Measurements from ENCODE around the gene MTSS2.

The MTSS2 gene

GRCh38 chr16:70714581-70715054 lies 28.8 kb upstream of the MTSS2 start:
- no peak for DNase-seq

GRCh38 chr16:70713824-70714223 lies 28.0 kb upstream of the MTSS2 start:
- no peak for DNase-seq

GRCh38 chr16:70713342-70713741 lies 27.5 kb upstream of the MTSS2 start:
- DNase-seq = no peak

- DNase-seq = no peak
Observed at GRCh38 chr16:70712942-70713341, 27.1 kb upstream of the MTSS2 start.

- DNase-seq = no peak
Observed at GRCh38 chr16:70712359-70712758, 26.5 kb upstream of the MTSS2 start.

- no peak for DNase-seq
Observed at GRCh38 chr16:70711211-70712031, 25.6 kb upstream of the MTSS2 start.

- DNase-seq = no peak
Observed at GRCh38 chr16:70710422-70711210, 24.8 kb upstream of the MTSS2 start.

GRCh38 chr16:70709942-70710341 lies 24.1 kb upstream of the MTSS2 start:
- DNase-seq = no peak

GRCh38 chr16:70709457-70709856 lies 23.6 kb upstream of the MTSS2 start:
- DNase-seq = no peak

- DNase-seq = no peak
Observed at GRCh38 chr16:70708366-70709246, 22.8 kb upstream of the MTSS2 start.

- no peak for DNase-seq
Observed at GRCh38 chr16:70706948-70707465, 21.2 kb upstream of the MTSS2 start.

GRCh38 chr16:70705056-70705455 lies 19.2 kb upstream of the MTSS2 start:
- no peak for DNase-seq

- no peak for DNase-seq
Observed at GRCh38 chr16:70704586-70704985, 18.7 kb upstream of the MTSS2 start.

- DNase-seq = no peak
Observed at GRCh38 chr16:70703835-70704381, 18.1 kb upstream of the MTSS2 start.

GRCh38 chr16:70703041-70703834 lies 17.4 kb upstream of the MTSS2 start:
- DNase-seq = no peak

- DNase-seq = no peak
Observed at GRCh38 chr16:70702624-70703023, 16.8 kb upstream of the MTSS2 start.

- no peak for DNase-seq
Observed at GRCh38 chr16:70701998-70702397, 16.1 kb upstream of the MTSS2 start.

- DNase-seq = no peak
Observed at GRCh38 chr16:70701596-70701995, 15.7 kb upstream of the MTSS2 start.

GRCh38 chr16:70701036-70701435 lies 15.2 kb upstream of the MTSS2 start:
- no peak for DNase-seq

GRCh38 chr16:70700101-70701020 lies 14.5 kb upstream of the MTSS2 start:
- DNase-seq = peak; percentile 27

Measured in GF-D8 (cell line).